ENCODE measurements around the gene NFIB.

The NFIB gene

GRCh38 chr9:14147738-14148137 lies 166.2 kb downstream of the NFIB start:
- no peak for DNase-seq (ENCODE audit: low read depth)

GRCh38 chr9:14146201-14146874 lies 167.6 kb downstream of the NFIB start:
- DNase-seq (ENCODE audit: low read depth): no peak

- DNase-seq (ENCODE audit: low read depth): no peak
Observed at GRCh38 chr9:14144215-14144614, 169.7 kb downstream of the NFIB start.

DNA sequence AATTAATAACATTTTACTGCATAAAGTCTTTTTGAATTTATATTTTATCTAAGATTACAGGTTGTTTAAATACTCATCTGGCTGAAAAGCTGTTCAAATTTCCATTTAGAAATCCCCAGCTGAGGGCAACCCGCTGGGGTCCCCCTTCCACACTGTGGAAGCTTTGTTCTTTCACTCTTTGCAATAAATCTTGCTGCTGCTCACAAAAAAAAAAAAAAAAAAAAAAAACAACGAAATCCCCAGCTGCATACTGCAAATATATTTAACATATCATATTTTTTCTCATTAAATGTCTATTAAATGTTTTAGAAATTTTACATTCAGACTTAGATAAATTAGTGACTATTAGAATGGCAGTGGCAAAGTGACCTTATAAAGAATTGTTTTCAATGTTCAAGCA lies 172.2 kb downstream of the NFIB start:
- no peak for DNase-seq (ENCODE audit: low read depth)

- DNase-seq (ENCODE audit: low read depth): no peak
Observed at GRCh38 chr9:14140096-14140697, 173.7 kb downstream of the NFIB start.

GRCh38 chr9:14139287-14139686 lies 174.7 kb downstream of the NFIB start:
- no peak for DNase-seq (ENCODE audit: low read depth)

DNA sequence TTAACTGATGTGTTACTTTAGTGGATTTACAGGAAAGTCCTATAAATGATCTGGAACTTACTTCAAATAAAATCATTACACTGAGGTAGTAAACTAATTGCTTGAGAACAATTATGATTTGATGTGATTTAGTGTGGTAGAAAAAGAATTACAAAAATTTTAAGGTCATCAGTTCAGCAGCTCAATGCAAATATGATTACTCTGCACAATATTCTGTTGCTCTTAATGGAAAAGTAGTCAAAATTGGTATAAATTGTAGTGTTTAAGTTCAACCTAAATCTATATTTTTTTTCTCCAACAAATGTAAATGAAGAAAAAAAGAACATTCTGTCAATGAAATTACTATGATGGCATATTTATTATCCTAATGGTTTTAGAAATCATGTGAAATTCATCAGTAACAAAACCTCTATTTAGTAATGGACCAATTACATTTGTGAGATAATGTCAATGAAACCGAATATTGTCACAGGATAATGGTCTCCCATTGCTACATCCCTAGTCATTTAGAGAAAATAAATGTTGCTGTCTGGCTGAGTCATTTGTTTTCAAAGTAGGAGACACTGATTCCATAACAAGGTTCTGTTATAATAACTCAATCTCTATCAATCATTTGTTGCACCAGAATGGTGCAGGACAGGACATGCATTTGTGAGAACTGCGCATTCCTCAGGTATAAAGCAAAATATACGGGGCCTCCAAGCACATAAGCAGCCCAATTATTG lies 177.1 kb downstream of the NFIB start:
- DNase-seq (ENCODE audit: low read depth): no peak

- no peak for DNase-seq (ENCODE audit: low read depth)
Observed at GRCh38 chr9:14136047-14136635, 177.8 kb downstream of the NFIB start.

DNA sequence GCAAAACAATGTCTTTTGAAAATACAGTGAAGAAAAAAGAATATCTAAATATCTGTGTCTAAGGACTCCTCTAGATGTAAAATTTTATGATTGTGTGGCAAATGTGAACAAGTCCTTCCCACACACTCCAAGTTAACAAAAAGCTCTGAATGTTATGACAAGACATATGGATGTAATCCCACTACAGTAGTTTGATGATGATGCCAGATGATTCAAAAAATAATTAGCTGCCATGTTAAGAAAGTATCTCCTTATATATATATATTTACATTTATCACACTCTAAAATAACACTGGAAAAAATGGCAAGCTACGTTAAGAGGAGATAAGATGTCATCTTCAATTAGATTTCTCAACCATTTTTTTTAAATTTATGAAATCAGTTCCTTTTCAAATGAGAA lies 178.5 kb downstream of the NFIB start:
- no peak for DNase-seq (ENCODE audit: low read depth)

DNA sequence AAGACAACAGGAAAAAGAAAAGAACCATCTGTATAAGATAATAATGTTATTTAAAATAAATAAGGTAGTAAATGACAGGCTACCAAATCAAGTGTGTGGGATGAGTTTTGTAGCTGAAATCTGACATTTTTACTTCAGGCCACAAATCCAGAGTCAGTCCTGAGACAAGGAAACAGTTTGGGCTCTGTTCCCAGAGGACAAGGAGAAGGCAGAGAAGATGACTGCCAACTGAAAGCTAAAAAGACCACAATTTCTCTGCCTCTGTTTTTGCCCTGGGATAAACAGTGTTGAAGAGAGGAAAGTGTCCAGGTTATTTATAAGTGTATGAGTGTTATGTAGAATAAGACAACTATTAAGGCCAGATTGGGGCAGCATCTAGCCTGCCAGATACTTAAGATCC lies 180.5 kb downstream of the NFIB start:
- no peak for DNase-seq (ENCODE audit: low read depth)

DNA sequence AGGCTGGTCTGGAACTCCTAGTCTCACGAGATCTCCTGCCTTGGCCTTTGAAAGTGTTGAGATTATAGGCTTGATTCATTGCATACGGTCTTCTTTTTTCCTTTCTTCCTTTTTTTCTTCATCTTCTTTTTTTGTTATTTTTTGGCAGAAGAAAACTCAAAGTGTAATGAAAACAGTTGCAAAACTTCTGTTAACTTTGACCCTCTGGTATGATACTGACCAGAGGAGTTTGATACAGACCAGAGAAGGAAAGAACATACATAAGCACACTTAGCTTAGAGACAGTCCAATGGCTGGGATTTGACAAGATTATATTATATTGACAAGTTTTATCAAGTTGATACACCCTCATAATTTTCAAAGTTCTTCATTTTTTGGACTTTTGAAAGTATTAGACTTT lies 181.2 kb downstream of the NFIB start:
- no peak for DNase-seq (ENCODE audit: low read depth)

- no peak for DNase-seq (ENCODE audit: low read depth)
Observed at GRCh38 chr9:14131356-14132088, 182.4 kb downstream of the NFIB start.

DNA sequence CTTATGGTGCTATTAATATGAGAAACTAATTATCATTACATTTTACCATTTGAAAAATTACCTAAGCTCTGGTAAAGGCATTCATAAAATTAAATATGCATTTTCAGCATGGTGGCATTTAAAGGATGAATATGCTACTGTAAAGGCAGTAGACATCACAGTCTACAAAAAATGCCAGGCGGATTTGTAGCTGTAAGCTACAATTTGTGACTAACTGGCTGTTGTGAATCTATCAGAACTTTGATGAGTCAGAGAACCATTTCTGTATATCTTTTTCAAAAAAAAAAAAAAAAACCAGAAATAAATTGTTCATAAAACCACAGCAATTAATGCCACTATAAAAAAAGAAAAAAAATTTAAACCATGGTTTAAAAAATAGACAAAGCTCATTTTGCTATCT lies 186.3 kb downstream of the NFIB start:
- DNase-seq (ENCODE audit: low read depth): no peak

GRCh38 chr9:14119694-14120514 lies 194.0 kb downstream of the NFIB start:
- DNase-seq (ENCODE audit: low read depth): no peak

DNA sequence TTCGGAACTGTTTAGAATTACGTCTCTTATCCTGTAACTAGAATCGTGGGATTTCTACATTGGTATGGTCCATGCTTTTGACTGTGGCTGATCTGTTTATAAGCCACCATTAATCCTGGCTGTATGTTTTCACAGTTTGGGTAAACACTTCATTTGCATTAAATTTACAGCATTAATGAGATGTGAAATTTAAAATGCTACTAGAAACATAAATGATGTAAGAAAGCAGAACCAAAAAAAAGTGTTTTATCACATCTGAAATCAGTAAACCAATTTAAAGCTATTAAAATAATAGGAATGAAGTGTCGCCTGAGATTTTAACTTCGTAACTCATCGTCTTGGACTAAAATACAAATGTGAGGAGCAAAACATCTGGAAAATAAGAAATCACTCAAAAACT lies 201.7 kb downstream of the NFIB start:
- no peak for DNase-seq (ENCODE audit: low read depth)

- no peak for DNase-seq (ENCODE audit: low read depth)
Observed at GRCh38 chr9:14111696-14112095, 202.2 kb downstream of the NFIB start.

DNA sequence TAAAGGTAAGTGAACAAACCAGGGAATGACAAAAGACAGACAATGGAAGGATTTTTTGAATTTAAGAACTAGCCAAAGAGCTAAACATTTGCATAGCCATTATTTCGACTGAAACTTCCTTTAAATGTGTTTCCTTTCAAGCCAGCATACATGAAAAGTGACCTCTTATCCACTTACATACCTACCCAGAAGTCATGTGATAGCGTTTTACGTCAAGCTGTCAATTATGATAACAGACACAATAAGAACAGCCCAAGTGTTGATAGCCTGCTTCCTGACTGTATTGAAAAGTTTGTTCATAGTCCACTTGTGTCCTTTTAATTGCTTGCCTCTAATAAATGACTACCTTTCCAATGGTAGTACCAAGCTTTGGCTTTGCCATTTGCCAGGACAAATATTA lies 206.0 kb downstream of the NFIB start:
- no peak for DNase-seq (ENCODE audit: low read depth)

DNA sequence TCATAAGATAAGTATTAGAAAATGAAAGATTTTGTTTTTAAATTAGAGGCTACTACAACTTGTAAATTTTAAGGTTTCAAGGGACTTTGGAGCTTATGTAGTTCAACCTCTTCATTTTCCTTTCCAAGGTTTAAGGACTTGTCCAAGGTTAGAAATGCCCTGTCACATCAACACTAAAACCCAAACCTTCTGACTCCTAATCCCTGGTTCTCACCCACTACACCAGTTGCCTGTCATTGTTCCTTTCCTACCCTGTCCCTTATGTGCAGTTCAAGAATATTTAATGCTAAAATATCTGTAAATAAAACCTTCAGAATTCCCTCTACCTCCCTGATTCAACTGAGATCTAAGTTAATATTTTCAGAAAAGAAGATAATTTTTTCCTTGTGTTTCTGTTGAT lies 206.4 kb downstream of the NFIB start:
- no peak for DNase-seq (ENCODE audit: low read depth)

DNA sequence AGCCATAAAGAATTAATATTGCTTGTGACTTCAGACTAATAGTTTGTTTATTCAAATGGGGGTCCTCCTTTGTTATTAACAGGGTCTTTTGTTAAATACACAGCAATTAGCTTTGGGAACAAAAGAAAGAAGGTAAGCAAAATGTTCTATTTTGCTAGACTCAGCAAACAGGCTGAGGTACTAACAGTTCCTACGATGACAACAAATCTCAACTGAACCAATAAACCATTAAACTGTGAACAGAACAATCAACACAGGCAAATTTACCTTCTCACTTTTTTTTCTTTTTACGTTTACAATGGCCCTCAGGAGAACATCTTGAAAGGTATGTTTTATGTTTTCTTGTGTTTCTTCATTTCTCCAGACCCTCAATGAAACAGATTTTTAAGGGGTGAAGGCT lies 207.2 kb downstream of the NFIB start:
- no peak for DNase-seq (ENCODE audit: low read depth)

DNA sequence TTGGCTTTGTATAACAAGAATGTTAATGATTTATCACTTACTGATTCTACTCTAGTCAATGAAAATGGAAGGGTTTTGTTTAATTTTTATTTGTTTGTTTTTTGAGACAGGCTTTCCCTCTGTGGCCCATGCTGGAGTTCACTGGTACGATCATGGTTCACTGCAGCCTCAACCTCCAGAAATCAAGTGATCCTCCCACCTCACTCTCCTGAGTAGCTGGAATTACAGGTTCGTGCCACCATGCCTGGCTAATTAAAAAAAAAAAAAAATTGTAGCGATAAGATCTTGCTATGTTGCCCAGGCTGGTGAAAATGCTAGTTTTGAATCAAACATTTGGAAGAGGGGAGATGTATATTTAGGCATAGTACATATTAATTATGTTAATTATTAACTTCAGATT lies 209.4 kb downstream of the NFIB start:
- no peak for DNase-seq (ENCODE audit: low read depth)

- DNase-seq (ENCODE audit: low read depth): no peak
Observed at GRCh38 chr9:14103115-14103514, 210.8 kb downstream of the NFIB start.
